GM12878 (cell line): ENCODE measurements around the gene XG. TPM values are rescaled to one million over a fixed set of nuclear protein-coding genes. Genes with fewer than 3 reads are reported as not detected.

Experiments used
- ATAC-seq: fragments of 200-7000 bp; cut with Tn5 transposase; 3 replicates; pipeline ENCODE4 v1.9.1; 2020; ENCODE audit warnings: mild to moderate bottlenecking, moderate library complexity
- BruUV-seq: library from RNA; stranded (reverse); fragments of 400-500 nt; replicated peaks from 2 replicates; lab custom pipeline; 2021; lab: Mats Ljungman, UMichigan
- CTCF ChIA-PET: fragments of 300-600 bp; sonication (Branson Sonifier 250); formaldehyde crosslinking; extraction: SDS; loops from one replicate; lab custom pipeline; 2021; ENCODE audit warnings: inconsistent platforms; lab: Yijun Ruan, JAX
- POLR2A ChIA-PET: fragments of 350-600 bp; formaldehyde crosslinking; extraction: SDS; loops from one replicate; lab custom pipeline; 2021; ENCODE audit warnings: inconsistent platforms; lab: Charles Lee
- RAD21 ChIA-PET: fragments of 300-600 bp; sonication (Branson Sonifier 250); formaldehyde crosslinking; loops from one replicate; lab custom pipeline; 2023; ENCODE audit warnings: antibody characterized with exemption; ENCODE audit not compliant: unreplicated experiment; lab: Charles Lee
- SMC1A ChIA-PET: fragments of 300-600 bp; sonication (Branson Sonifier 250); formaldehyde crosslinking; loops from one replicate; lab custom pipeline; 2023; ENCODE audit not compliant: unreplicated experiment, uncharacterized antibody; lab: Charles Lee
- DNase-seq: peaks from one replicate; pipeline ENCODE4 v3.0.0-alpha.2; 2011; ENCODE audit warnings: low read depth, low spot score
- FAIRE-seq: peaks from 3 replicates; lab custom pipeline; 2011; peaks lifted over from hg19 to GRCh38; lab: Jason Lieb, UNC
- H2AFZ ChIP-seq: 2 replicates; pipeline ENCODE4 v1.6.0; 2011; ENCODE audit warnings: low read depth, low read length, control low read depth; ENCODE audit not compliant: control insufficient read depth
- H3K27ac ChIP-seq: 2 replicates; pipeline ENCODE4 v1.5.1; 2011; ENCODE audit warnings: control low read depth; ENCODE audit not compliant: control insufficient read depth, insufficient read depth
- H3K27me3 ChIP-seq, 2 experiments: replicated peaks in 1 of 2; 2 replicates each; pipeline versions ENCODE4 v1.6.0 to v1.6.1; 2011; ENCODE audit warnings: low read length in 1 of 2; ENCODE audit not compliant: control insufficient read depth in 2 of 2, insufficient read depth in 2 of 2
- H3K36me3 ChIP-seq, 2 experiments: 2 replicates each; pipeline ENCODE4 v1.5.1; 2011; ENCODE audit warnings: low read length in 1 of 2; ENCODE audit not compliant: control insufficient read depth in 2 of 2, insufficient read depth in 2 of 2
- H3K4me1 ChIP-seq: 2 replicates; pipeline ENCODE4 v1.6.1; 2011; ENCODE audit warnings: mild to moderate bottlenecking, low read length, moderate library complexity, mixed read lengths; ENCODE audit not compliant: control insufficient read depth, insufficient read depth
- H3K4me2 ChIP-seq: 2 replicates; pipeline ENCODE4 v1.6.0; 2011; ENCODE audit warnings: control low read depth; ENCODE audit not compliant: control insufficient read depth, insufficient read depth
- H3K4me3 ChIP-seq: fragments of 200-600 bp; sonication (generic); 2 replicates; pipeline ENCODE4 v1.5.1; 2016
- H3K79me2 ChIP-seq: 2 replicates; pipeline ENCODE4 v1.6.0; 2011; ENCODE audit warnings: low read length; ENCODE audit not compliant: control insufficient read depth, insufficient read depth
- H3K9ac ChIP-seq: 2 replicates; pipeline ENCODE4 v1.8.0; 2011; ENCODE audit warnings: low read length, control low read depth, mixed read lengths; ENCODE audit not compliant: control insufficient read depth, insufficient read depth
- H3K9me3 ChIP-seq: replicated peaks from 3 replicates; pipeline ENCODE4 v1.5.1; 2011; ENCODE audit warnings: mild to moderate bottlenecking, low read length; ENCODE audit not compliant: control insufficient read depth, insufficient read depth
- H4K20me1 ChIP-seq: 2 replicates; pipeline ENCODE4 v1.6.0; 2011; ENCODE audit not compliant: control insufficient read depth, insufficient read depth
- ATF3 ChIP-seq: IDR thresholded peaks from 2 replicates; pipeline ENCODE4 v1.6.1; 2011; ENCODE audit warnings: low read depth, mild to moderate bottlenecking, low read length, moderate library complexity, borderline replicate concordance; ENCODE audit errors: extremely low read depth
- CEBPZ ChIP-seq: fragments of 150-350 bp; IDR thresholded peaks from 2 replicates; pipeline ENCODE4 v1.6.1; 2016; ENCODE audit warnings: low read depth, low read length
- CREM ChIP-seq: IDR thresholded peaks from 2 replicates; pipeline ENCODE4 v1.6.1; 2014; ENCODE audit warnings: antibody characterized with exemption, low read depth
- E2F8 ChIP-seq: fragments of 450-650 bp; IDR thresholded peaks from 2 replicates; pipeline ENCODE4 v1.6.1; 2018; ENCODE audit warnings: mild to moderate bottlenecking, low read depth, moderate library complexity; ENCODE audit not compliant: partially characterized antibody
- IKZF1 ChIP-seq: fragments of 450-650 bp; conservative IDR thresholded peaks from 2 replicates; pipeline ENCODE4 v1.6.1; 2017; ENCODE audit warnings: antibody characterized with exemption, mild to moderate bottlenecking
- PKNOX1 ChIP-seq: fragments of 450-650 bp; IDR thresholded peaks from 2 replicates; pipeline ENCODE4 v1.6.1; 2016; ENCODE audit warnings: mild to moderate bottlenecking
- REST ChIP-seq: IDR thresholded peaks from 2 replicates; pipeline ENCODE4 v1.6.1; 2012; ENCODE audit warnings: mild to moderate bottlenecking, low read depth, low read length
- SMAD1 ChIP-seq: fragments of 450-650 bp; IDR thresholded peaks from 2 replicates; pipeline ENCODE4 v1.6.1; 2018; ENCODE audit warnings: mild to moderate bottlenecking, low read depth; ENCODE audit not compliant: partially characterized antibody
- SMARCA5 ChIP-seq: fragments of 450-650 bp; IDR thresholded peaks from 2 replicates; pipeline ENCODE4 v1.6.1; 2017; ENCODE audit warnings: mild to moderate bottlenecking
- STAT3 ChIP-seq: IDR thresholded peaks from 2 replicates; pipeline ENCODE4 v1.6.1; 2011; ENCODE audit warnings: low read depth, low read length, improper control_type of control experiment
- TCF3 ChIP-seq: IDR thresholded peaks from 2 replicates; pipeline ENCODE4 v1.6.1; 2012; ENCODE audit warnings: low read depth, mild to moderate bottlenecking, low read length, borderline replicate concordance; ENCODE audit not compliant: insufficient read depth
- ZNF384 ChIP-seq: IDR thresholded peaks from 2 replicates; pipeline ENCODE4 v1.6.1; 2012; ENCODE audit warnings: low read depth, mild to moderate bottlenecking, low read length, improper control_type of control experiment, borderline replicate concordance
- WGBS: methylation state at CpG from one replicate; pipeline ENCODE4 v1.1.6; 2016; ENCODE audit warnings: low lambda C conversion rate; ENCODE audit not compliant: insufficient replicate concordance, insufficient coverage; ENCODE audit errors: missing lambda C conversion rate; 5-methylcytosine and 5-hydroxymethylcytosine counted together
- in situ Hi-C: fragments of 300-500 bp; cut with MboI; formaldehyde crosslinking; loops from 9 replicates; pipeline ENCODE4 v1.14.3; 2018; ENCODE audit warnings: mixed read lengths
- intact Hi-C: fragments of 100-400 bp; cut with micrococcal nuclease; formaldehyde crosslinking; loops from one replicate; pipeline ENCODE4 v1.14.2; 2022; ENCODE audit not compliant: unreplicated experiment
- polyA plus RNA-seq, 11 experiments: library from polyadenylated mRNA; depleted of rRNA in 4 of 11; unstranded in 6 of 11; stranded (reverse) in 5 of 11; fragments of >200 nt; fragmentation: Nextera tagmentation in 4 of 11; fragmentation: Illumina TruSeq in 1 of 11; extraction: Ambion mirVana in 4 of 11; extraction: Trizol in 1 of 11; gene quantifications; 1 replicate in 1 of 11; 2 replicates in 10 of 11; pipeline versions ENCODE4 v1.2.1 to v1.2.3, GENCODE V29; 2011 to 2016; ENCODE audit warnings: inconsistent platforms in 2 of 11, missing spikeins in 2 of 11, low read depth in 1 of 11
- total RNA-seq, 4 experiments: library from RNA; depleted of rRNA in 3 of 4; stranded (reverse); fragments of >200 nt in 3 of 4; fragmentation: Illumina TruSeq in 1 of 4; extraction: Trizol in 1 of 4; gene quantifications; 2 replicates each; pipeline versions ENCODE4 v1.2.1 to v1.2.3, GENCODE V29; 2013 to 2021

Gene XG
- total and polyA plus RNA-seq, 10 of the 15 experiments (the other 5 are each of a cell fraction or from before 2014, with no cell fraction given): not detected

GRCh38 chrX:2854918-2855317 is 103.1 kb downstream of the XG start (continued):
- TF ChIP-seq ATF3 (no peak), REST (no peak), CEBPZ (no peak)

GRCh38 chrX:2855761-2856160 is 103.9 kb downstream of the XG start:
- CTCF ChIA-PET: no interaction called here
- no peak for DNase-seq
- POLR2A ChIA-PET: no interaction called here
- no peak for TF ChIP-seq TCF3
- TF ChIP-seq SMARCA5: no peak
- TF ChIP-seq CREM: no peak
- TF ChIP-seq STAT3: no peak
- no peak for TF ChIP-seq IKZF1
- no peak for TF ChIP-seq E2F8
- no peak for TF ChIP-seq ZNF384
- TF ChIP-seq PKNOX1: no peak
- TF ChIP-seq SMAD1: no peak

More at GRCh38 chrX:2855761-2856160, 103.9 kb downstream of the XG start:
- Histone ChIP-seq H4K20me1 (no peaks in the 10 kb centered on the region), H3K36me3 (no peaks in the 10 kb centered on the region), H3K27ac (no peak overlapping the region), H3K4me2 (no peak overlapping the region), H2AFZ (no peak overlapping the region), H3K4me3 (no peak overlapping the region), H3K4me1 (no peaks in the 10 kb centered on the region), H3K27me3 (no peaks in the 10 kb centered on the region), H3K79me2 (no peaks in the 10 kb centered on the region), H3K9ac (no peak overlapping the region), H3K9me3 (no peaks in the 10 kb centered on the region; the same call in 2 of the 3 replicates)
- no TSS peak for BruUV-seq
- no peak for FAIRE-seq
- in situ Hi-C loops (no loop called here), intact Hi-C loops (no loop called here)
- ChIA-PET SMC1A (no interaction called here), RAD21 (no interaction called here)
- WGBS: 3% methylated on average over 2 of the region's 2 CpGs
- no peak for ATAC-seq
